Sigmoid colon (tissue), 7 donors: ENCODE data around the gene SRD5A1. TPM values are rescaled to one million over a fixed set of nuclear protein-coding genes. Genes with fewer than 3 reads are reported as not detected.

Source experiments
- DNase-seq: peaks from one replicate; pipeline ENCODE4 v3.0.0-alpha.2; 2019
- H3K27ac ChIP-seq, 4 donors: fragments of 200-600 bp; sonication (generic); one replicate each; pipeline ENCODE4 v1.5.1; 2016 to 2019; ENCODE audit warnings: mild to moderate bottlenecking in 1 of 4
- H3K27me3 ChIP-seq, 3 donors: fragments of 200-600 bp; sonication (generic); one replicate each; pipeline ENCODE4 v1.5.1; 2019; ENCODE audit warnings: mild to moderate bottlenecking in 1 of 3
- H3K36me3 ChIP-seq, 4 donors: fragments of 200-600 bp; sonication (generic); one replicate each; pipeline ENCODE4 v1.5.1; 2016 to 2019
- H3K4me1 ChIP-seq, 4 donors: fragments of 200-600 bp; sonication (generic); one replicate each; pipeline ENCODE4 v1.5.1; 2017 to 2019
- H3K4me3 ChIP-seq, 4 donors: fragments of 200-600 bp; sonication (generic); one replicate each; pipeline ENCODE4 v1.5.1; 2017 to 2019; ENCODE audit warnings: mild to moderate bottlenecking in 2 of 4, moderate library complexity in 1 of 4
- H3K9me3 ChIP-seq, 4 donors: fragments of 200-600 bp in 3 of 4; sonication (generic) in 3 of 4; one replicate each; pipeline versions ENCODE4 v1.5.1 to v1.6.1; 2013 to 2019
- CTCF ChIP-seq, 4 experiments: fragments of 450-650 bp in 3 of 4; fragments of 200-600 bp in 1 of 4; IDR thresholded peaks; one replicate each; pipeline ENCODE4 v1.5.1; 2016 to 2019; ENCODE audit warnings: antibody characterized with exemption in 4 of 4, mild to moderate bottlenecking in 3 of 4, moderate library complexity in 2 of 4
- EP300 ChIP-seq, 4 donors: sonication (generic); formaldehyde crosslinking; IDR thresholded peaks; one replicate each; pipeline ENCODE4 v1.6.1; 2017; ENCODE audit warnings: antibody characterized with exemption in 4 of 4
- POLR2A ChIP-seq, 2 donors: fragments of 450-650 bp; IDR thresholded peaks; one replicate each; pipeline ENCODE4 v1.6.1; 2016; ENCODE audit warnings: antibody characterized with exemption in 2 of 2, mild to moderate bottlenecking in 2 of 2, moderate library complexity in 2 of 2
- POLR2AphosphoS5 ChIP-seq, 4 donors: sonication (generic); formaldehyde crosslinking; IDR thresholded peaks; one replicate each; pipeline ENCODE4 v1.6.1; 2017; ENCODE audit warnings: antibody characterized with exemption in 4 of 4
- whole genome bisulfite sequencing, 2 donors: extraction: QIAGEN DNeasy Blood & Tissue Kit; methylation state at CpG; one replicate each; pipeline ENCODE4 v1.1.7; 2013; 5-methylcytosine and 5-hydroxymethylcytosine counted together
- intact Hi-C: fragments of 100-400 bp; cut with DNase I; formaldehyde crosslinking; loops from one replicate; pipeline ENCODE4 v1.15.1; 2023
- polyA plus RNA-seq, 3 donors: library from polyadenylated mRNA; stranded (reverse); fragments of 200-250 nt; gene quantifications; one replicate each; pipeline ENCODE4 v1.2.3, GENCODE V29; 2013
- total RNA-seq, 4 donors: library from RNA; depleted of rRNA; stranded (reverse); fragments of >200 nt; gene quantifications; one replicate each; pipeline ENCODE4 v1.1.0, GENCODE V29; 2016
- donor health status: healthy with polysubstance abuse.
- donor health status: Bipolar disorder and iron deficiency.
- donor health status: healthy.

Gene SRD5A1
- total and polyA plus RNA-seq, 7 donors = 3.1 to 10.7 (median 5.7) TPM

- H3K27ac ChIP-seq = no peak overlapping the region
- TF ChIP-seq CTCF (IDR thresholded peaks at IDR 0.05) (no peak), EP300 (IDR thresholded peaks at IDR 0.05) (no peak), POLR2AphosphoS5 (IDR thresholded peaks at IDR 0.05) (no peak), POLR2A (IDR thresholded peaks at IDR 0.05) (no peak)
- WGBS, 2 donors = 80 to 89% methylated on average over 13 of the region's 13 CpGs
- no peak for DNase-seq
- H3K27me3 ChIP-seq = no peaks in the 10 kb centered on the region
- H3K9me3 ChIP-seq = no peaks in the 10 kb centered on the region
- H3K4me3 ChIP-seq = no peak overlapping the region
- H3K36me3 ChIP-seq = no peaks in the 10 kb centered on the region
- intact Hi-C loops = loop anchor here (5.0 to 10.0 kb wide), 2 partner anchors 37 to 256 kb away; no protein-coding TSS in a partner anchor
- H3K4me1 ChIP-seq = peaks cover 0 to 30% (median 21%) of the 10 kb centered on the region in 4 donors
Observed at GRCh38 chr5:6710551-6711318, 77.5 kb downstream of the SRD5A1 start.

- Histone ChIP-seq H3K9me3 (no peaks in the 10 kb centered on the region), H3K36me3 (no peaks in the 10 kb centered on the region), H3K4me1 (peaks cover 0 to 33% (median 24%) of the 10 kb centered on the region in 4 donors), H3K4me3 (peak overlapping the region; percentile 69 to 78 (median 74)), H3K27ac (peak overlapping the region; percentile 92 to 98 (median 97)), H3K27me3 (no peaks in the 10 kb centered on the region)
- WGBS, 2 donors = 41 to 42% methylated on average over 15 of the region's 15 CpGs
- intact Hi-C loops = loop anchor here (1.0 to 10.0 kb wide), 4 partner anchors 36 to 1289 kb away; partner anchors contain the start of genes ICE1, NSUN2 and SRD5A1
- TF ChIP-seq EP300 (IDR thresholded peaks at IDR 0.05) (no peak), CTCF (IDR thresholded peaks at IDR 0.05) (no peak), POLR2A (IDR thresholded peaks at IDR 0.05) (no peak), POLR2AphosphoS5 (IDR thresholded peaks at IDR 0.05) (no peak)
- DNase-seq = no peak
Observed at GRCh38 chr5:6711409-6712141, 78.3 kb downstream of the SRD5A1 start.

- 0% methylated on average over 36 of the region's 36 CpGs for WGBS, 2 donors
- Histone ChIP-seq H3K9me3 (no peaks in the 10 kb centered on the region), H3K4me1 (peaks cover 0 to 38% (median 30%) of the 10 kb centered on the region in 4 donors), H3K27me3 (no peaks in the 10 kb centered on the region), H3K27ac (peak overlapping the region; percentile 92 to 98 (median 97)), H3K4me3 (peak overlapping the region; percentile 69 to 78 (median 74)), H3K36me3 (no peaks in the 10 kb centered on the region)
- intact Hi-C loops = loop anchor here (1.0 to 10.0 kb wide), 4 partner anchors 35 to 1289 kb away; partner anchors contain the start of genes ICE1, NSUN2 and SRD5A1
- TF ChIP-seq EP300 (IDR thresholded peaks at IDR 0.05) (no peak), POLR2AphosphoS5 (IDR thresholded peaks at IDR 0.05) (peak in 2 of 4 donors; percentile 4 to 26), CTCF (IDR thresholded peaks at IDR 0.05) (no peak)
- peak; percentile 80 for DNase-seq
Observed at GRCh38 chr5:6712142-6712576, 78.9 kb downstream of the SRD5A1 start.

- Histone ChIP-seq H3K36me3 (no peaks in the 10 kb centered on the region), H3K4me3 (peak overlapping the region; percentile 69 to 78 (median 74)), H3K27ac (peak overlapping the region; percentile 92 to 98 (median 97)), H3K27me3 (no peaks in the 10 kb centered on the region), H3K9me3 (no peaks in the 10 kb centered on the region), H3K4me1 (peaks cover 0 to 44% (median 36%) of the 10 kb centered on the region in 4 donors)
- intact Hi-C loops = loop anchor here (1.0 to 10.0 kb wide), 4 partner anchors 35 to 1290 kb away; partner anchors contain the start of genes ICE1, NSUN2 and SRD5A1
- TF ChIP-seq EP300 (IDR thresholded peaks at IDR 0.05) = no peak
- TF ChIP-seq POLR2AphosphoS5 (IDR thresholded peaks at IDR 0.05) = peak; percentile 13 to 78 (median 56)
- peak; percentile 98 for DNase-seq
- WGBS, 2 donors = 0% methylated on average over 85 of the region's 85 CpGs
Observed at GRCh38 chr5:6712577-6713273, 79.5 kb downstream of the SRD5A1 start.
